RWPE2 (cell line): ENCODE data around the gene AKAP13.

Experiments used
- ATAC-seq: fragments of 200-7000 bp; cut with Tn5 transposase; 3 replicates; pipeline ENCODE4 v1.9.1; 2021; ENCODE audit warnings: low read depth
- DNase-seq: peaks from one replicate; pipeline ENCODE4 v3.0.0-alpha.2; 2020; ENCODE audit warnings: low spot score
- H3K27ac ChIP-seq: fragments of 450-650 bp; 2 replicates; pipeline ENCODE4 v1.5.1; 2017; ENCODE audit warnings: mild to moderate bottlenecking; ENCODE audit not compliant: poor library complexity, severe bottlenecking
- H3K27me3 ChIP-seq: fragments of 250-450 bp; sonication (Bioruptor Pico); 2 replicates; pipeline ENCODE4 v1.5.1; 2021; ENCODE audit warnings: mild to moderate bottlenecking, moderate library complexity; ENCODE audit not compliant: insufficient read depth, poor library complexity, severe bottlenecking
- H3K36me3 ChIP-seq: fragments of 250-450 bp; sonication (Bioruptor Pico); 2 replicates; pipeline ENCODE4 v1.5.1; 2020; ENCODE audit warnings: low read depth, mild to moderate bottlenecking, moderate library complexity
- H3K4me1 ChIP-seq: fragments of 250-450 bp; sonication (Bioruptor Pico); 2 replicates; pipeline ENCODE4 v1.5.1; 2021; ENCODE audit warnings: mild to moderate bottlenecking, moderate library complexity; ENCODE audit not compliant: insufficient read depth, poor library complexity, severe bottlenecking
- H3K4me3 ChIP-seq: fragments of 250-450 bp; sonication (Bioruptor Pico); 2 replicates; pipeline ENCODE4 v1.5.1; 2021; ENCODE audit warnings: mild to moderate bottlenecking, moderate library complexity; ENCODE audit not compliant: severe bottlenecking
- H3K9me3 ChIP-seq: fragments of 250-450 bp; sonication (Bioruptor Pico); 2 replicates; pipeline ENCODE4 v1.5.1; 2021; ENCODE audit warnings: mild to moderate bottlenecking, moderate library complexity; ENCODE audit not compliant: severe bottlenecking
- CTCF ChIP-seq: fragments of 450-650 bp; IDR thresholded peaks from one replicate; pipeline ENCODE4 v1.5.1; 2017; ENCODE audit warnings: mild to moderate bottlenecking, moderate library complexity; ENCODE audit not compliant: poor library complexity, severe bottlenecking

Gene AKAP13

GRCh38 chr15:85763673-85764633 is 383.6 kb downstream of the AKAP13 start:
- Histone ChIP-seq H3K36me3 (no peaks in the 10 kb centered on the region), H3K27me3 (no peaks in the 10 kb centered on the region), H3K4me3 (no peak overlapping the region), H3K9me3 (no peaks in the 10 kb centered on the region), H3K27ac (no peak overlapping the region), H3K4me1 (peaks cover 20% of the 10 kb centered on the region)
- ATAC-seq, result no peak
- no peak for TF ChIP-seq CTCF
- DNase-seq, result no peak

GRCh38 chr15:85764649-85765277 is 384.4 kb downstream of the AKAP13 start:
- ATAC-seq, result no peak
- Histone ChIP-seq H3K4me1 (peaks cover 20% of the 10 kb centered on the region), H3K27me3 (no peaks in the 10 kb centered on the region), H3K9me3 (no peaks in the 10 kb centered on the region), H3K36me3 (no peaks in the 10 kb centered on the region), H3K4me3 (no peak overlapping the region), H3K27ac (no peak overlapping the region)
- no peak for DNase-seq
- no peak for TF ChIP-seq CTCF

- Histone ChIP-seq H3K4me3 (no peak overlapping the region), H3K27ac (no peak overlapping the region), H3K27me3 (no peaks in the 10 kb centered on the region), H3K36me3 (no peaks in the 10 kb centered on the region), H3K9me3 (no peaks in the 10 kb centered on the region), H3K4me1 (peaks cover 27% of the 10 kb centered on the region)
- TF ChIP-seq CTCF, result no peak
- ATAC-seq (no peak), DNase-seq (no peak)
Observed at GRCh38 chr15:85766001-85766831, 385.8 kb downstream of the AKAP13 start.

DNA sequence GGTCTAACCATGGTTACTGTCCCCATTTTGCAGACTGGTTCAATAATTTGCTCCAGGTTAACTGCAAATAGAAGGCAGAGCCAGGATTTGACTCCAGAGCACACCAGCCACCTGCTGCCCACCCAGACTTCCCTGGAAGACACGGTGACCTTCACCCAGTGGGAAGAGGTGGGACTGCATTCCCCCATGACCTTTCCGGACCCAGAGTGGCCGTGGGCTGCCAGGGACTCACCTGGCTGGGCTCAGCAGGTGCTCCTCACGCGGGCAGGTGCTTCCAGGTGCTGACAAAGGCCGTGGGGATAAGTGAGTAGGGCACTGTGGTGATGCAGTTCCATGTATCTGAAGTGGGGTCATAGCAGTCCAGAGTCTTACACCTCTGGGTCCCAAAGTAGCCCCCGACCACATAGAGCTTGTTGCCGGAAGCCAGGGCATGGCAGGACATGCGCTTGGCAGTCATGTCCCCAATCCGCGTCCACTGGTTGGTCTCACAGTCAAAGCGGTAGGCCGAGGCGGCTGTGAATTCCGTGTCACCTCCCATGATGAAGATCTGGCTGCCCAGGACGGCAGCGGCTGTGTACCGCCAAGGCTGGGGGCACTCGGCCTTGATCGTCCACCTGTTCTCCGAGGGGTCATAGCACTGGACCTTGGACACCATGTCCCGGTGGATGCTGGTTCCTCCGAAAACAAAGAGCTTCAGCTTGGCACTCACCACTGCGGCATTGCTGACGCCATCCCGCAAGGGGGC is 387.6 kb downstream of the AKAP13 start:
- H3K36me3 ChIP-seq, result no peaks in the 10 kb centered on the region

More for the DNA sequence above, 387.6 kb downstream of the AKAP13 start:
- peaks cover 27% of the 10 kb centered on the region for H3K4me1 ChIP-seq
- no peak overlapping the region for H3K27ac ChIP-seq
- H3K9me3 ChIP-seq, result no peaks in the 10 kb centered on the region
- ATAC-seq (no peak), DNase-seq (no peak)
- no peaks in the 10 kb centered on the region for H3K27me3 ChIP-seq
- TF ChIP-seq CTCF, result no peak
- no peak overlapping the region for H3K4me3 ChIP-seq
